ENCODE results near the gene PPP1R12B.
"Not testable (repeated sequence)": the region's sequence is repeated elsewhere in the genome, so short reads cannot be mapped to it uniquely, and the experiment has no call there.

PPP1R12B gene

GRCh38 chr1:202540014-202540413 is 191.5 kb downstream of the PPP1R12B start:
- no peak for DNase-seq

GRCh38 chr1:202540448-202540847 is 191.9 kb downstream of the PPP1R12B start:
- no peak for DNase-seq

- not testable (repeated sequence) for DNase-seq
Observed at GRCh38 chr1:202540858-202541257, 192.4 kb downstream of the PPP1R12B start.

GRCh38 chr1:202542415-202542814 is 193.9 kb downstream of the PPP1R12B start:
- not testable (repeated sequence) for DNase-seq

- not testable (repeated sequence) for DNase-seq
Observed at GRCh38 chr1:202543537-202543936, 195.0 kb downstream of the PPP1R12B start.

GRCh38 chr1:202544766-202545449 is 196.4 kb downstream of the PPP1R12B start:
- not testable (repeated sequence) for DNase-seq

GRCh38 chr1:202545647-202546303 is 197.3 kb downstream of the PPP1R12B start:
- not testable (repeated sequence) for DNase-seq

GRCh38 chr1:202546377-202546776 is 197.9 kb downstream of the PPP1R12B start:
- not testable (repeated sequence) for DNase-seq

GRCh38 chr1:202546796-202547195 is 198.3 kb downstream of the PPP1R12B start:
- not testable (repeated sequence) for DNase-seq

- no peak for DNase-seq
Observed at GRCh38 chr1:202547215-202547614, 198.7 kb downstream of the PPP1R12B start.

- not testable (repeated sequence) for DNase-seq
Observed at GRCh38 chr1:202550088-202550487, 201.6 kb downstream of the PPP1R12B start.

GRCh38 chr1:202551683-202552082 is 203.2 kb downstream of the PPP1R12B start:
- no peak for DNase-seq

- DNase-seq = not testable (repeated sequence)
Observed at GRCh38 chr1:202552615-202553014, 204.1 kb downstream of the PPP1R12B start.

GRCh38 chr1:202553078-202553477 is 204.6 kb downstream of the PPP1R12B start:
- DNase-seq = not testable (repeated sequence)

- no peak for DNase-seq
Observed at GRCh38 chr1:202553560-202554038, 205.1 kb downstream of the PPP1R12B start.

GRCh38 chr1:202554619-202555018 is 206.1 kb downstream of the PPP1R12B start:
- not testable (repeated sequence) for DNase-seq

- DNase-seq = not testable (repeated sequence)
Observed at GRCh38 chr1:202556037-202556436, 207.5 kb downstream of the PPP1R12B start.

- DNase-seq = not testable (repeated sequence)
Observed at GRCh38 chr1:202557662-202558061, 209.2 kb downstream of the PPP1R12B start.

GRCh38 chr1:202561240-202561639 is 212.7 kb downstream of the PPP1R12B start:
- DNase-seq = no peak

- no peak for DNase-seq
Observed at GRCh38 chr1:202561726-202562443, 213.4 kb downstream of the PPP1R12B start.

- no peak for DNase-seq
Observed at GRCh38 chr1:202562444-202563060, 214.1 kb downstream of the PPP1R12B start.

- DNase-seq = no peak
Observed at GRCh38 chr1:202563818-202564217, 215.3 kb downstream of the PPP1R12B start.

GRCh38 chr1:202564958-202565495 is 216.5 kb downstream of the PPP1R12B start:
- no peak for DNase-seq
